HG03060 (cell line): ENCODE results near the gene TGFBR2.
A peak's percentile ranks its signal among the peaks of the same experiment; 100 is the strongest.

ENCODE experiments used
- ATAC-seq: cut with Tn5 transposase; IDR thresholded peaks from one replicate; pipeline ENCODE4 v1.9.1; 2021; ENCODE audit warnings: low read depth, moderate number of reproducible peaks; ENCODE audit not compliant: unreplicated experiment

Gene TGFBR2

GRCh38 chr3:30688776-30689641 lies 82.6 kb downstream of the TGFBR2 start:
- ATAC-seq: no peak

GRCh38 chr3:30690199-30690598 lies 83.8 kb downstream of the TGFBR2 start:
- ATAC-seq: no peak

DNA sequence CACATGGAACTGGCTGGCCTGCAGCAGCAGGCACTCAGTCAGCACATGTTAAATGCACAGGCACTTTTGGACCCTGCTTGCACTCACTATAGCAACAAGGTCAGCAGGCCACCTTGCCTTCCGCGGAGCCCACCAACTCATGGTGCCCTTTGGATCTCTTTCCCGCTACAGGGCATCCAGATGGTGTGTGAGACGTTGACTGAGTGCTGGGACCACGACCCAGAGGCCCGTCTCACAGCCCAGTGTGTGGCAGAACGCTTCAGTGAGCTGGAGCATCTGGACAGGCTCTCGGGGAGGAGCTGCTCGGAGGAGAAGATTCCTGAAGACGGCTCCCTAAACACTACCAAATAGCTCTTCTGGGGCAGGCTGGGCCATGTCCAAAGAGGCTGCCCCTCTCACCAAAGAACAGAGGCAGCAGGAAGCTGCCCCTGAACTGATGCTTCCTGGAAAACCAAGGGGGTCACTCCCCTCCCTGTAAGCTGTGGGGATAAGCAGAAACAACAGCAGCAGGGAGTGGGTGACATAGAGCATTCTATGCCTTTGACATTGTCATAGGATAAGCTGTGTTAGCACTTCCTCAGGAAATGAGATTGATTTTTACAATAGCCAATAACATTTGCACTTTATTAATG lies 85.0 kb downstream of the TGFBR2 start:
- no peak for ATAC-seq

DNA sequence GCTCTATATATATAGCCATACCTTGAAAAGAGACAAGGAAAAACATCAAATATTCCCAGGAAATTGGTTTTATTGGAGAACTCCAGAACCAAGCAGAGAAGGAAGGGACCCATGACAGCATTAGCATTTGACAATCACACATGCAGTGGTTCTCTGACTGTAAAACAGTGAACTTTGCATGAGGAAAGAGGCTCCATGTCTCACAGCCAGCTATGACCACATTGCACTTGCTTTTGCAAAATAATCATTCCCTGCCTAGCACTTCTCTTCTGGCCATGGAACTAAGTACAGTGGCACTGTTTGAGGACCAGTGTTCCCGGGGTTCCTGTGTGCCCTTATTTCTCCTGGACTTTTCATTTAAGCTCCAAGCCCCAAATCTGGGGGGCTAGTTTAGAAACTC lies 85.5 kb downstream of the TGFBR2 start:
- no peak for ATAC-seq

- ATAC-seq: no peak
Observed at GRCh38 chr3:30692498-30693130, 86.2 kb downstream of the TGFBR2 start.

DNA sequence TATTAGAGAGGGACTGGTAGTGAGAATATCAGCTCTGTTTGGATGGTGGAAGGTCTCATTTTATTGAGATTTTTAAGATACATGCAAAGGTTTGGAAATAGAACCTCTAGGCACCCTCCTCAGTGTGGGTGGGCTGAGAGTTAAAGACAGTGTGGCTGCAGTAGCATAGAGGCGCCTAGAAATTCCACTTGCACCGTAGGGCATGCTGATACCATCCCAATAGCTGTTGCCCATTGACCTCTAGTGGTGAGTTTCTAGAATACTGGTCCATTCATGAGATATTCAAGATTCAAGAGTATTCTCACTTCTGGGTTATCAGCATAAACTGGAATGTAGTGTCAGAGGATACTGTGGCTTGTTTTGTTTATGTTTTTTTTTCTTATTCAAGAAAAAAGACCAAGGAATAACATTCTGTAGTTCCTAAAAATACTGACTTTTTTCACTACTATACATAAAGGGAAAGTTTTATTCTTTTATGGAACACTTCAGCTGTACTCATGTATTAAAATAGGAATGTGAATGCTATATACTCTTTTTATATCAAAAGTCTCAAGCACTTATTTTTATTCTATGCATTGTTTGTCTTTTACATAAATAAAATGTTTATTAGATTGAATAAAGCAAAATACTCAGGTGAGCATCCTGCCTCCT lies 87.2 kb downstream of the TGFBR2 start:
- peak; percentile 73 for ATAC-seq

GRCh38 chr3:30694148-30694547 lies 87.7 kb downstream of the TGFBR2 start:
- ATAC-seq: no peak

- no peak for ATAC-seq
Observed at GRCh38 chr3:30694668-30695067, 88.3 kb downstream of the TGFBR2 start.

DNA sequence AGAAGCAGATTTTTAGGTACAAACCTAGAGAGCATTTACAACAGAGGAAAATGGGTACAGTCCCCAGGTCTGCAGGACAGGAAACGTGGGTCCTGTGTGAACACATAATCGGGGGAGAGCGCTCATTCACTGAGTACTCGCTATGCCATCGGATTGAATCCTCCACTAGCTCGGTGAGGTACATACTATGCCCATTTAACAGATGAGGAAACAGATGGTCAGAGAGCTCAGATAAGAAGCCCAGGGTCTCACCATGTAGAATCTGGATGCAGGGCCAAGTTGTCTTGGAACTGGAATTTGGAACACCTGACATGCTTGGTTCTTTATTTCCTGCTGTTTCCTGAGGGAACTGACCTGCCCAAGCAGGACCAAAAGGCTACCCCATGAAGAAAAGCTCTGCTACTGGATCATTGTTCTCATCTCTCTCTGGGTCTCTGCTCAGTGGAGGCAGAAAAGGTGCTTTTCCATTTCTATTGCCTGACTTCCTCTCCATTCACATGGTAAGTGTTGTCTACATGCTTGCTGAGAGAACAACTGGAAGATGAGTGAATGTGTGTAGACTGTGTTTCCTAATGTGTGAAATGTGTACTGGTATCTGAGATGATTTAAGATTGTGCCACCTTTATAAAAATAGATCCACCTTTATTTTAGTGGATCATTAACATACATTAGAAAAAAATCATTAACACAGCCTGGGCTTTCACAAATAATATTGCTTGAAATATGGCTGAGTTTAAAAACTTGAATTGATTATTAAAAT lies 89.1 kb downstream of the TGFBR2 start:
- no peak for ATAC-seq

DNA sequence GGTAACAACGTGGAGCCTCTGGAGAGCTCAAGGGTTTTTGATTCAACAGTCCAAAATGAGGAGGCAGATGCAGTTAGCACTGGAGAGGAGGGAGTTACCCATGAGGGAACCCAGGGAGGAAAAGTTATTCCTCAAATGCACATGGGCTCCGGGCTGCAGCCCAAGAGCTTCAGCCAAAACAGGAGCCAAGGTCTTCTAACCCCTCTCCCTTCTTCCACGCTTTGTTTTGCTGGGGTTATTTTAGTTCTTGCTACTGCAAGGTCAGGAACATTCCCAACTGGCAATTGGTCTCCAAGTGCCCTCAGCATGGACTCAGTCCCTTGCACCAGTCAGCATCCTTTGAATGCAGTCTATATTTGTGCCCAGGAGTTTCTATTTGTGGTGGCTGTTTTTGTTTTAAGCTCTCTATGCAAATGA lies 90.0 kb downstream of the TGFBR2 start:
- no peak for ATAC-seq

- no peak for ATAC-seq
Observed at GRCh38 chr3:30696896-30697295, 90.5 kb downstream of the TGFBR2 start.

DNA sequence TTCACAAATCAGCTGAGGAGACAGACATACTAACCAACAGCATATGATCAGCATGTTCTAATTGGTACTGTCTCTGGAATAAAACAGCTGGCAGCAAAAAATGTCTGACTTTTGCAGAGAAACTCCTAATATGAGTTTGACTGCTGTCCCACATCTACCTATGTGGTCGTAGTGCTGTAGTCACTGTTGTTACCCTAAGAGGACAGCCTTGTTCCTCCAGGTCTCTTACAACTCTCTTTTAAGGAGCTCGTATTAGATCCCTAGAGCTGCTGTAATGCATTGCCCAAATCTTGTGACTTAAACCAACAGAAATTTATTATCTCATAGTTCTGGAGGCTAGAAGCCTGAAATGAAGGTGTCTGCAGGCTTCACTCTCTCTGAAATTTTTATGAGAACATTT lies 92.1 kb downstream of the TGFBR2 start:
- no peak for ATAC-seq

DNA sequence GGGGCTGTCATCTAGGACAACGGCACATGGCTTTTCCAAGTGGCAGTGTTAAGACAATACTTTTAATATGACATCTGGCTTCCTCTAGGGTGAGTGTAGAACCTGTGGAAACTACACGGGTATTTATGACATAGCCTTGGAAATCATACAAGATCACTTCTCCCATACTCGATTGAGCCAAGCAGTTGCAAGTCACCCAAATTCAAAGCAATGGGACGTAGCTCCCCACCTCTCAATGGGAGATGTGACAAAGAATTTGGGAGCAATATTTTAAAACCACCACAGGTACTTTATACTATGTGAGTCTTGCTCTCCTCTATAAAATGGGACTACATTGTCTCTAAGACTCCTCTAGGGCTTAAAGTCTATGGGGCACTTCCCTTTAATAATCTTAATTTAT lies 93.5 kb downstream of the TGFBR2 start:
- ATAC-seq: no peak

DNA sequence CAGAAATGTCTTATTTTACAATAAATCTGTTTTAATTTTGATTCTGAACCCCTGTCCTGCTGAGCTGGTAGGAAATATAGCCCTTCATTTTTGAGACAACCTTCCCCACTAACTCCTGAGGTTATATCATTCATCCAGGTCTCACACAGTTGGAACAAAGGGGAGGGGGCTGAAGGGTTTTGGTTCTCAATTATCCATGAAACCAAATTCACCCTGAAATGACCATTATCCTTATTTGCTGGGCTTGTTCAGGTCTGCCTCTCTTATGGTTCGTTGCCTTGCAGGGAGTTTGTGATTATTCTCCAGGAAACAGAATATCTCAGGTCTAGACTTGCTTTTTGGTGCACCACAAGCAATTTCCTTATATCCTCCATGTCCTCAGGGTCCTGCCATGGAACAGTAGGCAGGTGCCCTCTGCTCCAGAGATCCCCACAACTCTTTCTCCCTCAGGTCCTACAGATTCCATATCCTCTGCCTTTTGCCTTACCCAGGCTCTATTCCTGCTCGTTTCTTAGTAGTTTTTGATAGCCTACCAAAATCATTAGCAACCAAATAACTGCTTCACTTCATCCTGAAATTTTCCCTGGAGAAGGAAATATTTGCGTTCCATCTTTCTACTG lies 94.4 kb downstream of the TGFBR2 start:
- no peak for ATAC-seq

DNA sequence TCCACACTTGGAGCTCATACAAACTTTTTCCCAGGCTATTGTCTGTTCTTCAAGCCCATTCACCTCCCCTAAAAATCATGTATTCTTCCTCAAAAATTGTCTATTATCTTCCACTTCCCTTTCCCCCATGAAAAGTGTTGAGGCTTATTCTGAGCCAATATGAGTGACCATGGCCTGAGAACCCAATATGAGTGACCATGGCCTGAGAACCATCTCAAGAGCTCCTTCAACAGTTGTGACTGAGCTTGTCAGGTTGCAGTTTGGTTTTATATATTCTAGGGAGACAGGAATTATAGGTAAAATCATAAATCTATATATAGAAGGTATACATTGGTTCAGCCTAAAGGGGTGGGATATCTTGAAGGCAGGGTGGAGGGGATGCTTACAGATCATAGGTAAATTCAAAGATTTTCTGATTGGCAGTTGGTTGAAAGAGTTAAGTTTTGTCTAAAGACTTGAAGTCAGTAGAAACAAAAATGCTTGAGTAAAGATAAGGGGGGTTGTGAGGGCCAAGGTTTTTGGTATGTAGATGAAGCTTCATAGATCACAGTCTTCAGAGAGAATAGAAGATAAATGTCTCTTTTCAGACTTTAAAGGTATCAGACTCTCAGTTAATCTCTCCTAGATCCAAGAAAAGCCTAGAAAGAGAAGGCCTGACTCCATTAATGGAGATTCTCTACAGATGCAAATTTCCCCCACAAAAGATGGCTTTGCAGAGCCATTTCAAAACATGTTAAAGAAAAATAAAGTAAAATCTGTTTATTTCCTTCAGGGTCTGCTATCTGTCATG lies 95.8 kb downstream of the TGFBR2 start:
- ATAC-seq: no peak

DNA sequence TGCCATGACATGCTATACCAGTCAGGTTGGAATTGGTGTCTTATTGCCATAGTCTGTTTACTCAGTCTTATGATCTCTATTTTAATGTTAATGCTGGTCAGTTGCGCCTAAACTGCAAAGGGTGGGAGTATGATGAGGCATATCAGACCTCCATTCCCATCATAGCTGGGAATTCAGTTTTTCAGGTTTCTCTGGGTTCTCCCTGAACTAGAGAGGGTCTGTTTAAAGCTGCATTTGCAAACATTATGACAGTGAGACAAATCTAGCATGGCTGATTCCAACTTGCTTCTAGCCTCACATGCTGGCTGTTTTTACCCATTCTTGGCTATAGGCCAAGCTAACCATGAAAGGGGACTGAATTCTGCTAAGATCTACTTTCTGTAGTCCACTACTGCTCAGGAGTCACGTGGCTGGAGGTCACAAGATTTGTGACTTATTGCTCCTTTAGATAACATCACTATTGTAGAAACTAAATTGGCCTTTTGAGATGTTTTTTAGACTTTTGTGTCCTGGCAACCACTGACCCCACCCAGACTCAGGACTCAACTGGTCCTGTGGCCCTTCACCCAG lies 96.5 kb downstream of the TGFBR2 start:
- no peak for ATAC-seq

GRCh38 chr3:30704931-30705890 lies 98.8 kb downstream of the TGFBR2 start:
- ATAC-seq: no peak

- ATAC-seq: no peak
Observed at GRCh38 chr3:30707825-30708224, 101.4 kb downstream of the TGFBR2 start.
